Tibial nerve (tissue), 4 donors: ENCODE results near the gene PHLDB3.

Experiments
- EP300 ChIP-seq, 2 donors: sonication (generic); formaldehyde crosslinking; IDR thresholded peaks; one replicate each; pipeline ENCODE4 v1.6.1; 2017; ENCODE audit warnings: antibody characterized with exemption in 2 of 2, mild to moderate bottlenecking in 1 of 2
- POLR2A ChIP-seq, 2 donors: fragments of 450-650 bp; IDR thresholded peaks; one replicate each; pipeline ENCODE4 v1.6.1; 2017; ENCODE audit warnings: antibody characterized with exemption in 2 of 2, mild to moderate bottlenecking in 2 of 2, moderate library complexity in 2 of 2
- TF ChIP-seq, protein P1 (sequence below), 5 experiments: fragments of 200-600 bp in 3 of 5; fragments of 450-650 bp in 2 of 5; sonication (generic) in 3 of 5; IDR thresholded peaks; one replicate each; pipeline ENCODE4 v1.5.1; 2016 to 2019; ENCODE audit warnings: antibody characterized with exemption in 5 of 5, mild to moderate bottlenecking in 3 of 5, moderate library complexity in 2 of 5

DNA sequence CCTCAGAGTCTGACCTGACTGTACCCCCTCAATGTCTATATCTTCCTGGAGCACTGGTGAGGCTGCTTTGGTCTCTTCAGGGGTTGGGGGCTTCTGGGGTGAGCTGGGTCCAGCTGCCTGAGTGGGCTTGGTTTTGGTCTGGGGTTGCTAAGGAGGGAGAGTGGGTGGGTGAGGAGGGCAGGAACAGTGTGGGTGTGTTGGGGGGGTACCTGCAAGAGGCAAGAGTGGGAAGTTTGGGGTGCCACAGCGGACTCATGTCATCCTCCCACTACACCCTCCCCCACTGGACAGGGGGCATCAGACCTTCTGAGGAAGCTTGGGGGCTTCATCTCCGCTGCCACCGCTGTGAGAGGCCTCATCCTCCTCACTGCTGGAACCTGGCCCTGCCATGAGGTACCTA lies 42.0 kb upstream of the PHLDB3 start:
- TF ChIP-seq, protein P1, sequence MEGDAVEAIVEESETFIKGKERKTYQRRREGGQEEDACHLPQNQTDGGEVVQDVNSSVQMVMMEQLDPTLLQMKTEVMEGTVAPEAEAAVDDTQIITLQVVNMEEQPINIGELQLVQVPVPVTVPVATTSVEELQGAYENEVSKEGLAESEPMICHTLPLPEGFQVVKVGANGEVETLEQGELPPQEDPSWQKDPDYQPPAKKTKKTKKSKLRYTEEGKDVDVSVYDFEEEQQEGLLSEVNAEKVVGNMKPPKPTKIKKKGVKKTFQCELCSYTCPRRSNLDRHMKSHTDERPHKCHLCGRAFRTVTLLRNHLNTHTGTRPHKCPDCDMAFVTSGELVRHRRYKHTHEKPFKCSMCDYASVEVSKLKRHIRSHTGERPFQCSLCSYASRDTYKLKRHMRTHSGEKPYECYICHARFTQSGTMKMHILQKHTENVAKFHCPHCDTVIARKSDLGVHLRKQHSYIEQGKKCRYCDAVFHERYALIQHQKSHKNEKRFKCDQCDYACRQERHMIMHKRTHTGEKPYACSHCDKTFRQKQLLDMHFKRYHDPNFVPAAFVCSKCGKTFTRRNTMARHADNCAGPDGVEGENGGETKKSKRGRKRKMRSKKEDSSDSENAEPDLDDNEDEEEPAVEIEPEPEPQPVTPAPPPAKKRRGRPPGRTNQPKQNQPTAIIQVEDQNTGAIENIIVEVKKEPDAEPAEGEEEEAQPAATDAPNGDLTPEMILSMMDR (IDR thresholded peaks at IDR 0.05) = no peak
- TF ChIP-seq POLR2A (IDR thresholded peaks at IDR 0.05) (no peak), EP300 (IDR thresholded peaks at IDR 0.05) (no peak)
